DMS153 treated with DMSO at 0.1 percent for 48 hours (cell line): Measurements from ENCODE around the gene PCDH1.

Experiments
- DNase-seq: peaks from one replicate; lab custom pipeline; 2025; ENCODE audit not compliant: unreplicated experiment; lab: John Stamatoyannopoulos, UW

PCDH1 gene

GRCh38 chr5:141812512-141812911 lies 65.7 kb downstream of the PCDH1 start:
- DNase-seq: no peak

GRCh38 chr5:141811287-141812155 lies 66.7 kb downstream of the PCDH1 start:
- no peak for DNase-seq

DNA sequence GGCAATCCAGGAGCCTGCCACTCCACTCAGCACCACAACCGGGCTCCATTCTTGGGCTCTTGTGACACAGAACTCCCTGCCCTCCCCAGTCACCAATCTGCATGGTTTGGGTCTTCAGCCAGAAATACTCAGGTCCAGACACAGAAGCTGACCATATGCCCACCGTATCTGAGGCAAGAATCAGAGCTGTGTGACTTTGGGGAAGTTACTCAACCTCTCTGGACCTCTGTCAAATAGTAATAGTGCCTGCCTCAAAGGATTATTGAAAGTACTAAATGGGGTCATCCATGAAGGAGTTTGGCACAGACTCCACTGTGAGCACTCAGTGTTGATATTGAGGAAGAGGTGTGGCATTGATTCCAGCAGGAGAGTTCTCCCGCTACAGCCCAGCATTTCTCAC lies 67.5 kb downstream of the PCDH1 start:
- DNase-seq: no peak

DNA sequence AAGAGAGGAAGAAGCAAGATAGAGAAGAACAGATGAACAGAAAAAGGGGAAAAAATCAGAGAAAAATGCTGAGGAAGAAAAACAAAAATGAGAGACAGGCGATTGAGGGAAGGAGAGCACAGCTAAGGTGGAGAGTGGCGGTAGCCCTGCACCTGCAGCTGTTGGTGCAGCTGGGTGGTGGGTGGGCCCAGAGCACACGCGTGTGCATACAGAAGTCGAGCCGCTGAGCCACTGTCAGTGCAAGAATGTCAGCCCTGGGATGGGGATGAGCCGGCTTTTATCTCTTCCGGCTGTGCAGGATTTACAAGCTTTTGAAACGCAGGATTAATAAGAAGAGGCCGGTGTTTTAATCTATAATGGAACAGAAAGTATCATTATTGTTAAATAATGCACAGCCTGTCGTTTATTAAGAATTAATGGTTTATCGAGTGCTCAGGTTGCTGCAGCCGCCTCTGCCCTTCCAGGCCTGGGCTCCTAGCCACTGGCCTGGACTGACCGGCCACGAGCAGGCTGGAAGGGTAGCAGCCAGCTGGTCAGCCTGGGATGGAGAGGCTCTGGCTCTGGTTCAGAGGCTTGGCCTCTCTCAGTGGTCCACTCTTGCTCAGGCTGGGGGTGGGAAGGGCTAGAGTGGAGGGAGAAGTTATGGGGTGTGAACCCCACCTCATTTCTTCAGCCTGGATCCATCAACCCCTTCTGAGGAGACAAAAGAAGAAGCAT lies 68.7 kb downstream of the PCDH1 start:
- DNase-seq: no peak

- DNase-seq: no peak
Measured at GRCh38 chr5:141808857-141809256, 69.4 kb downstream of the PCDH1 start.

DNA sequence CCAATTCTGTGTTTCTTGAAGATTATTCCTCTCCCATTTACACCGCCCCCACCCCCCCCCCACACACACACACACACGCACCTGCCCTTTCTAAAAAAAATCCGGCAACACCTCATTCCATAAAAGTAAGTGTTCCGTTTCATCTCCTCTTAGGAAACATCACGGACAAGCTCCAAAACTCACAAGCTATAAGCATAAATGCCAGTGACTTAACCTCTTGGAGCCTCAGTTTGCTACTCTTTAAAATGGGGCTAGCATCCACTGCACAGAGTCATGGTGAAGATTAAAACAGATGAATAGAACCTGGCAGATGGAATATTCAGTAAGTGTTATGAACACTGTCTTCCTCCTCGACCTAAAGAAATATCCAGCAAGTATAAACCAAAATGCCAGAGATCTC lies 70.5 kb downstream of the PCDH1 start:
- DNase-seq: no peak

- DNase-seq: no peak
Measured at GRCh38 chr5:141807329-141807728, 70.9 kb downstream of the PCDH1 start.

DNA sequence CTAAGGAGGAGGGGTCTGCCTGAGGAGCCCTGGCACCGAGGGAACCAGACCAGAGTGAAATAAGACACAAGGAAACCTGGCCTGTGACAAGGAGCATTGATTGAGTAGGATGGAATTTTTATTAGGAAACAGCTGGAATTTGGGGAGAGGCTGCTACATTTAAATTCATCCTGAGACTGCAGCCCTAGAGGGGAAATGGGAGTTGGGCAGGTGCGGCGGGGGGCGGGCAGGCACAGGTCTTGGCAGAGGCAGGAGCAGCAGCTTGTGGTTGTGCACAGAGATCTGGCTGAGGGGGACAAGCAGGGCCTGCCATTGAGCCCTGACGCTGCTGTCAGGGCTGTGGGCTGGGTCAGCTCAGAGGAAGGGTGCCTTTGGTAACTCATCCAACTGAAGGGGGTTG lies 71.6 kb downstream of the PCDH1 start:
- no peak for DNase-seq

DNA sequence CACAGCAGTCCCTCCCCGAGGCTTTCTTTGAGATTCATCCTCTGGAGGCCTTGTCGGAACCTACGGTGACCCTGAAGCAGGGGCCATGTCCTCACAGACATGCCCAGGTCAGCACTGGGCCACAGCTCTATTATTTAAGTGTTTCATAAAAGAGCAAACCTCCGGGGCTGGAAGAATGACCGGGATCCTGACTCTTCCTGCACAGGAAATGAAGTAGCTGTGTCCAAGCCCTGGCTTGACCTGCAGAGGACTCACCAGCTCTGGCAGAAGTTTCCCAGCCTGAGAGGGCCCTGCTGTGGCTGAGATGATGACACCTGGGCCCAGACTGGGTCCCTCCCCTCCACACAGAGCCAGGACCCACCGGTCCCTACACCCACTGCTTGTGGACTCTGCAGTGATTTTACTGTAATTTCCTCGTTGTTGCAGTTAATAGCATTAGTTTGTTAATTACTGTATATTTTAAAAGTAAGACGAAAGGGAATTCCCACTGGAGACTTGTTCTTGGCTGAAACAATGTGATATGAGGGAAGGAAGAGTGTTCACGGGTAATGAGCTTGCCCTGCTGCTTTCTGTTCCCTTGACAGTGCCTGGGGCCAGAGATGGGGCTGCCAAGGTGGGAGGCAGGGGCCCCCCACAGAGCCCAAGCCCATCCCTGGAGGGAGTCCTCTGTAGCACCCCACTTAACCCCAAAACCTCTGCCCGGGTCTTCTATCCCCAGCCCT lies 72.2 kb downstream of the PCDH1 start:
- DNase-seq: no peak

- DNase-seq: no peak
Measured at GRCh38 chr5:141804475-141804874, 73.7 kb downstream of the PCDH1 start.
